NCI-H1092 treated with DMSO at 0.1 percent for 48 hours (cell line): Measurements from ENCODE around the gene ALKAL2.

ENCODE experiments used
- DNase-seq: peaks from one replicate; lab custom pipeline; 2025; lab: John Stamatoyannopoulos, UW

ALKAL2 gene

DNA sequence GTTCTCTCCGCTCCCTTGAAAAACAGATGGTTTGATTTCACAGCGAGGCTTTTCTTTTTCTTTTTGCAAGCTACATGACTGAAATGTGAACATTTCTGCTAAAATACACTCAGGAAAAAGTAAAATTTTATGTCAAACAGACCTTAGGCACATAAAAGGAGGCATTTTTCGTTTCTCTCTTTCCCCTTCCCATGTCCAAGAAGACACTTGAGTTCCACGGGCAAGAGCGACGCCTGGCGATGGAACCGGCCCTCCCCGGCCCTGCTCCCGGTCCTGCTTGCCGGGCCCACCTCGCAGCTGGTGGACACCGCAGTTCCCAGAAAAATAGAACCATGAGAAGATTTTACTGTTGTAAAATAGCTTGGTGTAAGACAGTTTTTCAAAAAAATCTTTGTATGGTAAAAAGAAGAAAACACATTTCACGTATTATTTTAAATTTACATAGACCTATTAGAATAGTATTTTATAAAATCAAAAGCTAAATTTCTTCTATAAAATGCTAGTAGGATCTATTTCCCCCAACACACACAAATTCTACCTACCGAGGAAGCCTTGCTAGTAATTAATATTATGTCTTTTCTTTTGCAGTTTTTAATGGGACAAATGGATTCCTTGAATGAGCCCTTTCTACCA, 2.3 kb upstream of the ALKAL2 start:
- DNase-seq = peak; percentile 40

DNA sequence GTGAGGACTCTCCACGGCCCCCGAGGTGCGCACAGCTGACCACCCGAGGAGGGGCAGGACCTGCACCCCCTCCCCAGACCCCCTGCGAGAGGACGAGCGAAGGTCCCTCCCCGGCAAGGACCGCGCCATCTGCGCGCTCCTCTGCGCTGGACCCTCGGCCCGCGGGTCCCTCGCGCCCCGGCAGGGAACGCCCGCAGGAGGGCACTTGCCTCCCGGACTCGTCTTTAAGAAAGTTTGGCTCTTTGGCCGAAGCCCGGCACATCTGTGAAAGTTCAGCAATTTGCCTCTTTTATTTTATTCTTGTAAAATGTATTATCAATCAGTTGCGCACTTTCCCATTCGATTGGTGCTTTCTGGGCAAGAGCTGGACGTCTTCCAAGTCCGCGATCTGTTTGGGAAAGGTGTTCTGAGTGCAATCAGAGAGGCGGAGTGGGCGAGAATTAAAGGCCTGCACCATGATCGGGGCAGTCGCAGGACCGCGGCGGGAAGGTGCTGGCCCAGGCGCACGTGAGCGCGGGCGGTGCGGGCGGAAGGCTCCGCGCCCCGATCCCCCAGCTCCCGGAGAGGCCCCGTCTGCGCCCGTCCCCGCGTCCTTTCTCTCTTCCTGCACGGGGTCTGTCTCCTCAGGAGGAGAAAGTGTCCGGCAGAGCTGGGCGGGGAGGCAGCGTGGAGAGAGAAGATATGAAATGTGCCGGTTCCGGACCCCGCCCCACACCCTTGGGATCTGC, 1.6 kb upstream of the ALKAL2 start:
- DNase-seq = no peak

DNA sequence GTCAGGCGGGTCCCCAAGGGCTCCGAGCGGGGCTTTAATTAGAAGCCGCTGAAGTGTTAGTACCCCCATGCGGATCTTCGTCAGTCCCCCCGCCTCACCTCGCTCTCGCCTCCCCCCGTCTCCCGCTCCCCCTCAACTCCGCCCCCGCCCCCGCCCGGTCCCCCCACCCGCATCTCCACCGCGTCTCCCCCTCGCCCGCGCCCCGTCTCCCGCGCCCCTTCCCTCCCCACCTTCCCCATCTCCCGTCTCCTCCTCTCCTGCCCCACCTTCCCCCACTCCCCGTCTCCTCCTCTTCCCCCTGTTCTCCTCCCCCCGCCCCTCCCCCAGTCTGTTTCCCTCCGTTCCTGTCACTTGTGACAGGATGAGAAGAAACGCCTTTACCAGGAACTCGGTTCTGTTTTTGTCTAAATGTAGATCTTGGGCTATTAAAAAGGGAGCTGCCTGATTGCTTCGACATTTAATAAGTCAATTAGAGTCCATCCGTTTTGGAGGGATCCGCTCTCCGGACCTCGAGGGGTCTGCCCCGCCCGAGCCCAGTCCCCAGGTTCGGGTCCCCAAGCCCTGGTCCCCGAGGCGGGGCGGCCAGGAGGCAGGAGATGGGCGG, 969 bp upstream of the ALKAL2 start:
- no peak for DNase-seq

DNA sequence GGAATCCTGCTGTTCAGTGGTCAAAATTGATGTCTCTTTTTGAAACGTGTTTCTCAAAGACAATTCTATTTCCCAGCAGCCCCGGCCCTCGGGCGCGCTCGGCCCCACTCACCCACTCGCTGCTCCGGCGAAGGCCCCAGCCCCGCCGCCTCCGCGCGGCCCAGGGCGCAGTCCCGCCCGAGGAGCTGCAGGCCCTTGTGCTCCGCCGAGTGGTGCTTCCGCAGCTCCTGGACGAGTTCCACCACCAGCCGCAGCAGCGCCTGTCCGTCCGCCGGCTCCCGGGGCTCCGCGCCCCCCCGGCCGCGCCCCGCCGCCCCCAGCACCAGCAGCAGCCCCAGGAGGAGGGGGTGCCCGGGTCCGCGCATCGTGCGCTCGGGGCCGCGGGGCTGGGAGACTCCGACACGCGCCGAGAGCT, 413 bp downstream of the ALKAL2 start:
- no peak for DNase-seq

DNA sequence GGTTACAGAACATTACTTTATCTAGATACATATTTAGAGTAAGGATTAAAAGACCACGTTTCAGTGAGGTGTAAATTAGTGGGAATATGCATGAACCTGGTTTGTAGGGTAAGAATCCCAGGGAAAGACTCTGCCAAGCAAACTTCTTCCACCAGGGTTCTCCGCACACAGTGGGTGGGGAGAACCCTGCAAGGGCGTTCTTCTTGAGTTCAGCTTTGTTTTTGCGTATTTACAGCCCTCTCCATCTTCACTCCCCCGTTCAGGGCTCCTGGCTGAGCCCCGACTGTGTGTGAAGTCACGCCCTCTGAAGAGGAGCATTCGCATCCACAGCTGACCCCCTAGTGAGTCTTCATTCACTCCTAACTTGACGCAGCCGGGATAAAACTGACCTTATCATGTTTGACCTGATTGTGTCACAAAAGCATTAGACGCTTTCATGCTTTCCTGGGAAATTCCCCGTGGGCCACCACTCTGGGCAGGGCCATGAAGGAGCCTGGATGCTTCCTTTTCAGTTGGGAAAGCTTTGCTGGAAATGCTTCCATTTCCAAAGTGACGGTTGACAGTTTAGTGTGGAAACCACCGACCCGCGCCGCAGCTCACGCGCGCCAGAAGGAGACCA, 1.0 kb downstream of the ALKAL2 start:
- no peak for DNase-seq

DNA sequence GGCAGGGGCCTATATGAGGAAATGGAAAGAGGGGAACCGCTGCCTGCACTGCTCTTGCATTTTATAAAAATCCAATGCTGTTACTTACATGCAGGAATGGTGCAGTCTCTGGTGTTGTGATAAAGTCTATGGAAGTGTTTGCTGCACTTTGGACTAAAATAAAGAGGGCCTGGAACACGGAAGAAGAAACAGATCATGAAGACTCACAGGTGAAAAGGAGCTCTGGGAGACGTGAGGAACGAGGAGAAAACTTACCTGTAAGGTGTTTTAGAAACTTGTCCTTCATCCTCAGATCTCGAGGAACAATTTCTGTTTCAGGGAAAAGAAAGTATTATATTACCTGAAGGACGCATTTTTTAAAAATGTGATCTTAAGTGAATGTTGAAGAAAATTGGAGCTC, 1.9 kb downstream of the ALKAL2 start:
- DNase-seq = no peak

DNA sequence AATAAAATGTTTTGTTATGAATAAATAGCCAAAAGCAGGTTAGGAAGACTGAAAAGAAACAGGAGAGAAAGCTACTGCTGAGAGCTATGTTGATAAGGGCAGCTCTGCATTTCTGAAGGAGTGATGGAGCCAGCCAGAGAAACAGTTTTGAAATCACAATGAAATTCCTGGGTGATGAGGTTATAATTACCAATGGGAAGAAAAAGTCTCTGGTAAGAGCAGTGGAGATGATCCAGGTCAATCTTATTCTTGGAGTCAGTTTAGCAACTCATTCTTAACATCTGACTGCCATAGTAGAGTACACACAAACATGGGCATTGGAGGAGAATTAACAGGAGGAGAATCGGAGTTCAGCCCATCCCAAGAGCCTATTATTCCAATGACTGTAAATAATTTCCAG, 2.4 kb downstream of the ALKAL2 start:
- DNase-seq = no peak

DNA sequence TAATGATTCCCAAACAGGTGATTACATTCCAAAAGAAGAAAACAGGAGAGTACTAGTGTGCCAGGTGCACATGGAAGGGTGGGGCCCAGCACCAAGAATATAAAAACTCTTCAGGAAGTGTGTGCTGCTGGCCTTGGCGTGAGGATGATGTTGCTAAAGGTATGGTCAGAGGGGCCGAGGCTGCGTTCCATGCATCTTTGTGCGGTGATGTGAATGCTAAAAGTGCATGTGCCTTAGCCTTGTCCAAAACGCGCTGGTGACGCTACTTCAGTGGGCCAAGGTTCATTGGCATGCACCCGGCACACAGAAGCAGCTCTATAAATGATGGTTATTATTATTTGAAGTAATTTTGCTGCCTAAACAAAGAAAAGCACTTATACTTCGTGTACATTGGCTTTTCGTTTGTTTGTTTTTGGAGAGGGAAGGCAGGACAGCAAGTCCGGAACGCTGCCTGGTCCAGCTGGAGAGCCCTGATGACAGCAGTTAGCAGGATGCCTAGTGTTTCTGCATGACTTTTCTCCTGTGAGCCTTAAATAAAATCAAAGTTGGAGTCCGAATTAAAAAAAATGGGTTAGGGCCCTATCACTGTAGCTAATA, 2.9 kb downstream of the ALKAL2 start:
- DNase-seq = no peak

DNA sequence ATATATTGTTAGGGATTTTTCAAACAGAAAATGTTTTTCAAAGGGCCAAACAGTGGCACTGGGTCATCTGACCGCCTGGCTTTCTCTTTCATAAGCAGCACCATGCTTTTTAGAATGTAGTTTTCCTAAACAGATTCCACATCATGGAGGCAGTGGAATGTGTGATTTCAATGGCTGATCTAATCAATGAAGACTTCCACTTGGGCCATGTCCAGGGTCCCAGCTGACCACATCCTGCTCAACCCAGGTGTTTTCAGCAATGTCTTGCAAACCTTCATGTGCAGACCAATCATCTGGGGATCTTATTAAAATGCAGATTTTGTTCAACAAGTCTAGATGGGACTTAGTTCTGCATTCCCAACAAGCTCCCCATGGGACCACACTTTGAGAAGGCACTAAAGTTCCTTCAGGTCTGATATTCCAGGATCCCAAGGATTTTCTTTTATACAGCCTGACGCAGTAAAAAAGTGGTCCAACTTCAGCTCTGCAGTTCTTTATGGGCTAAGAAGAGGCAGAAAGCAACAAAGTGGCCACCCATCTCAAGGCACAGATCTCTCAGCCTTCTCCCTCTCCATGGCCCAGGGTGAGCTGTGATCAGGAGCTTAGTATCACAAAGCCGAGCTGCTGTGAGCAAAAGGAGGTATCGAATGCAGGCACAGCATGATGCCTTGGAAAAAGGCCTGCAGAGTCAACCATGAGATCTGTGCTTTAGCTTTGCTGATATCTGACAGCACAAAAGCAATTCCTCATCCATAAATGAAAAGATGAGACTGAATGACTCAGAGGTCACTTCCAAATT, 3.7 kb downstream of the ALKAL2 start:
- no peak for DNase-seq

DNA sequence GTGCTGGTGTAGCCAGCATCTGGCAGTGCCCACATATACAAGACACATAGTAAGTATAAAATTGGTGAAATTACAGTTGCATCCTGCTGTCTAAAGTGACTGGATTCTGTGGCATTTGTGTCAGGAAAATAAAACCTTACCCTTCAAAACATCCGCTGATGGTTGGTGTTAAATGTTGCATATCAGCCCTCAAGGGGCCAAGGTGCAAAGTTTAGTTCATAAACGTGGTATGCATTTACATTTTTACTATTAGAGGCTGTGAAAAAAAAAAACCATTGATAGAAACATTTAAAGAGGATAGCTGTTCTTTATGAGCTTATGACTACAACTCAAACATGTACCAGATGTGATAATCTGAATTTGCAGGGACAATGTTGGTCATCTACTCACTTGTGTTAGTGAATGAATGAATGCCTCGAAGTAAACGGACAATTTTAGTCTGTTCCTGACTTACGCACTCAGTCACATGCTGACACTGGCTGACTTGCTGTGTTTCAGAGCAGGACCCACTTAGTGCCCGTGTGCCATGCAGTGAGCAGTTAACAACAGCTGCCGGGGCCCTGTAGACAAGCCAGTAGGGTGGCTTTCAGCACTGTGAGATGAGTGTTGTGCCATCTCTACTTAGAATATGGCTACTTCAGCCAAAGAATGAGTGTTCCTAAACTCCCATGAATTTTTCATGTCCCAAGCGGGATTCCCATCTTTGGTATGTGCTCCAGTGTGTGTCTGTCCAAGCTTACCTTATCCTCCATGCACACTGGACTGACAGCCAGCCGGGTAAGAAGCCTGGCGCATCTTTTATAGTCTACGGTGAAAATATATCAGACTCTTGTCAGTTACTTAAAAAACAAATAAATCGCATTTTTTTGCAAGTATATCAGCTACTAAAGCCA, 5.3 kb downstream of the ALKAL2 start:
- no peak for DNase-seq

DNA sequence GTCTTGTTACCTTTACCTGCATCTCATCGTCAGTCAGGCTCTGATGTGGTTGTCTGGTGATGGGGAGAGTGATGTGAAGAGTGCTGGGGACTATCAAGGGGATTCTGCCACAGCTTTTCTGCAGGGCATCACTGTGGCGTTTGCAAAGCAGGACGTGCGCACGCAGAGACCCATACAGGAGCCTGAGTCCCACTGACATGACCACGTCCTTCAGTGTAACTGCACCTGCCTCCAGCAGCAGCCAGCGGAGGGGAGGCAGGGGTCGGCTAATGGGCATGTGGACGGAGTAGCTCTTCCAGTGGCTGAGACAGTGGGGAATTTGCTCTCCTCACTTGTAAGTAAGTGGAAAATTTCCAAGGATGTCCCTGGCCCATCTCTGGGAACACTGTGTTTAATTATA, 6.5 kb downstream of the ALKAL2 start:
- DNase-seq = no peak

DNA sequence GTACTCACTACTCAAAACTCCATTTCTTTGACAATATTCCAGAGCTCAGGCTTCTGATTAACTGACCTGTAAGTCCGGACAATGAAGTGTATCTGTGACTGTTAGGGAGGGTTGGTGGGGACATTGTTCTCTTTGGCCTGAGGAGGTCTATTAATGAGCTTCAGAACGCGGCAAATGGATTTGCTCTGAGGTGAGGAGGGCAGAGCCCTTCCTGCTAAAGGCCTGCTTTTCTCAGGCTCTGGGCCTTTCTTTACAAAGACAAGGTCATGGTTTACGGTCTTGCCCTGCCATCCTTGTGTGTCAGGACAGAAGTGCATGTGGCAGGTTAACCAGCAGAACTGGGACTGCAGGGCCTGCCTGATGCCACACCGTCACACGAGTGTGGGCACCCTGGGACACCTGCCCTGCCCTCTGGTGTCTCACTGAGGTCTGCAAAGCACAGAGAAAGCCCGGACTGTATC, 7.2 kb downstream of the ALKAL2 start:
- DNase-seq = no peak

DNA sequence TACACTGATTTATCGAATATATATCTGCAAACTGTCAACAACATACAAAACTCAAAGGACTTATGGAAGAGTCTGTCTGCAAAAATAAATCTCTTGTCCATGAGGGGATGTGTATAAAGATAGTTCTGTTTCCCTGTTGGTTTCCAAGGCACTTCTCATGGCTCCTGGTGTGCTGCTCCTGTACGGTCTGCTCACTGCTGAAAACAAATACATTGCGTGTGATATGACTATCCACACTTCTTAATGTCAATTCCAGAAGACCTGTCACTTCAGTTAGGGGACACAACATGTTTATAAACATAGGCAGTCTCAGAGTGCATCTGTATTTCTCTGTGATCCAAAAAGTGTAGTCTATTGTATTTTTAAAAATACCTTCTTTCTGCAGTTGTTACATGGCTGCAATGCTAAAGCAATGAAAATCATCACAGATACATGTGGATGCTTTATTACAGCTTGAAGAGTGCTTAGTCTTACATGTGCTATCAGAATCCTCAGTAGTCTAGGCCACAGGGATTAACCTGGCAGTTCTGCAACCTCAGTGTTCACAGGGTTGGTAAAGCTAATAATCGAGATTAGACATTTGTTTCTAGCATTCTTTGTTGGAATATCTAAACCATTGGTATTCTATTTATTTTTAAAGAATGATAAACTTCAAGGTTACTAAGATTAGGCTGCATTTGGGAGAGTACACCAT, 7.8 kb downstream of the ALKAL2 start:
- no peak for DNase-seq

DNA sequence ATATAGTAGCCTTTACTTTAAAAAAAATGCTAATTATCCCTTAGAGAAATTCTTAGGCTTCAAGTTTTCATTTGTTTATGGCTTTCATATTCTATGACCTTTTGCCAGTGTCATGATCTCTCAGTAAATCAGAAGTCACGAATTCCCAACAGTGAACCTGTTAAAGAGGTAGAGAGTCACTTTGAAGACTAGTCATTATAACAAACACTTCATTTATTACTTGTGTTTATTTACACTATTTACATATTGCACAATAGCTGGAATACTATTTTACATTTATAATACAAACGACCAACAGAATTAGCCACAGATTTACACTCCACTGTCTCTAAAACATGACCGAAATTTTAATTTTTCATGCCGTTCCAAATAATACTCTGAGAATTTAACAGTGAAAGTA, 8.5 kb downstream of the ALKAL2 start:
- no peak for DNase-seq

DNA sequence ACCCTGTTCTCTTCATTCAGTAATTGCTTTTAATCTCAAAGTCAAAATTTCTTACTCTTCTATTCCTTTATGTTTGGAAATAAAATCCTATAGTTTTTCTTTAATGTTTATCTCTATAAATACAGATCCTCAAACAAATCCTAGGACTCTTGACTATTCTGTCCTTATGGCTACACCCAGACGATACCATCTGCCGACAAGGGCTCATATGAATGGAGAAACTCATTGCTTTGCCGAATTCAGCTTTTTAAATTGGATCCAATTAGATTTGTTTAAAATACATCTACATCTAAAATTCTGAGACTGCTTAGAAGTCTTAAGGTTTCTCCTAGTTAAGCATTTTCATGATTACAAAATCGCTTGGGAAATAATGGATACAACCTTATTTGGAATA, 9.0 kb downstream of the ALKAL2 start:
- no peak for DNase-seq

DNA sequence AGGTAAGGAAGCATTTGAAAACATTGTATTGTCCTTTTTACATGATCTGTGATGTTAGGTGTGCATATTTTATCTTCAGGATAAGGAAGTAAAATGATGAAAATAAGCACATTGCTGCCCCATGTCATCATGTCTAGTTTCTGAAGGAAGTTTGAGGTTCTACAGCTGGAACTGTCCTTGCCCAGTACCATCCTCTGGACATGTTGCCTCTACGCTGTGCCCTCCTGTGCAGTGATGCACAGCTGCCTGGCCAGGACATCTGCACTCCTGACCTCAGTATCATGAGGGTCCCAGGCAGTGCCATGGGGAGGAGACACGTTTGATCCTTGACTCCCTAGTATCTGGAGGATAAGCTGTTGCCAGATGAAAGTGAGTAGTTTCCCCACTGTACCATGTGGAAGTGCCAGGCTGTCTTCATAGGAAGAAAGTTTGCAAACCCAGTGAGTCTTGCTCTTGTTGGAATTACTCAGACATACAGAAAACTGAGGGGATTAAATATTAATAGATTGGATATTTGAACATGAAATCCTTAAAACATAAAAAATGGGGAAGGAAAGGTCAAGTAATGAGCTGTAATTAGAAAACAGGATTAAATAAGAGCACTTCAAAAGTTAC, 9.5 kb downstream of the ALKAL2 start:
- DNase-seq = no peak

DNA sequence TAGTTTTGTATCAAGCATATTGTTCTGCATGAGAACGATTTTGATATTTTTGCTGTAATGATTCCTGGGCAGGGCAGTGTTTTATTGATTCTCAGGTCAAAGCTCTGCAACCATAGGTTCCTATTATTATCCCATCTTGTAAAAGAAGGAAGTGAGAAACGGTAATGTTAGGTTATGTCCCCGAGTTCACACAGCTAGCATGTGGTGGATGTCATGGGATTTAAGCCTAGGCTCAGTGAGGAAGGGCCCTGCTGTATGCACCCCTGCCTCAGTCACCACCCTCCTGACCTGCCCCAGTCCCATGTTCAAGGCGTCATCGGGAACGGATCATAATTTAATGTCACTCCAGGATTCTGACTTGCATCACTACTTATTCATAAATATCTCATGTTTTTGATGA, 12.4 kb downstream of the ALKAL2 start:
- DNase-seq = no peak

DNA sequence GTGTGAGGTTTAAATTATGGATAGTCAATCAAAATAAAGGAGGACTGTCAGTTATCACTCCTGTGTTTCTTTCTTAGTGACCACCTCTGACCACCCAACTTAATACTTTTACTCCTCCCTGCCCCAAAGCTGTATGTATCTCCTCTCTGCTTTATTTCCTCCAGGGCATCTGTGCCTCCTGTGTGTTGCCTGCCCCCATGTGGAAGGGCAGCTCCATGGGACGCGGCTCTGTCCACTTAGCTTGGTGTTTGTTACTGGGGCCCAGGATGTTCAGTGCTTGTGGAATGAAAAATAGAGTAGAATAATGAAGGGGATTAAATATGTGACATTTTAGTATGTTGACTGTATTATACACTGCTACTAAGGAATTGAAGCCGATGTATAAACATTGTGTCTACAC, 13.4 kb downstream of the ALKAL2 start:
- DNase-seq = no peak

DNA sequence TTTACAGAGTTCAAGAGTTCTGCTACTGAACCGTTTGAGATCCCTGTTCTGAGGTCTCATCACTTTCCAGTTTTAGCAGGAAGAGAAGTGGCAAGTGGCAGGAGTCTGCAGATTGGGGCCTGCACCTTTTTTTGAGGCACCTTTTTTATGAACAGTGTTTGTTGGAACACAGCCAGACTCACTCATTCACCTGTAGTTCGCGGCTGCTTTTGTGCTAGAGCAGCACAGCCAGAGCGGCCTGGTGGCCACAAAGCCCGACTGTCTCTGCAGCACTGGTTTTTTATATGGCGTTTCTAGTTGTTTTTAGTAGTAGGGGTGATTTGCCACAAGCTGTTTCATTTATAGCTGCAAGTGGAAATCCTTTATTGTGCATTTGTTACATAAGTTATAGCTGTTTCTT, 14.6 kb downstream of the ALKAL2 start:
- no peak for DNase-seq

DNA sequence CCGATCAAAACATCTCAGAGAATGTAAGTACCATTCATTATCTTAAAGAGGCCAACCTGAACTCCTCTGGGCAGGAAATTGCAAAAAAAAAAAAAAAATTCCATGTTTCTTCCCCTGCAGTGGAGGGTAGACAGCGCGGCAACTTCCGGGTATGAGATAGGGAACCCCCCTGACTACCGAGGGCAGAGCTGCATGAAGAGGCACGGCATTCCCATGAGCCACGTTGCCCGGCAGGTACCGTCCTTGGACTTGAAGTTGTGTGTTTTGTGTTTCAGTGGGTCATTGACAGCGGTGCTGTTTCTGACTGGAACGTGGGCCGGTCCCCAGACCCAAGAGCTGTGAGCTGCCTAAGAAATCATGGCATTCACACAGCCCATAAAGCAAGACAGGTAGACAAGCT, 16.0 kb downstream of the ALKAL2 start:
- DNase-seq = no peak
